ENCODE data around the gene AFF3.

AFF3 gene

DNA sequence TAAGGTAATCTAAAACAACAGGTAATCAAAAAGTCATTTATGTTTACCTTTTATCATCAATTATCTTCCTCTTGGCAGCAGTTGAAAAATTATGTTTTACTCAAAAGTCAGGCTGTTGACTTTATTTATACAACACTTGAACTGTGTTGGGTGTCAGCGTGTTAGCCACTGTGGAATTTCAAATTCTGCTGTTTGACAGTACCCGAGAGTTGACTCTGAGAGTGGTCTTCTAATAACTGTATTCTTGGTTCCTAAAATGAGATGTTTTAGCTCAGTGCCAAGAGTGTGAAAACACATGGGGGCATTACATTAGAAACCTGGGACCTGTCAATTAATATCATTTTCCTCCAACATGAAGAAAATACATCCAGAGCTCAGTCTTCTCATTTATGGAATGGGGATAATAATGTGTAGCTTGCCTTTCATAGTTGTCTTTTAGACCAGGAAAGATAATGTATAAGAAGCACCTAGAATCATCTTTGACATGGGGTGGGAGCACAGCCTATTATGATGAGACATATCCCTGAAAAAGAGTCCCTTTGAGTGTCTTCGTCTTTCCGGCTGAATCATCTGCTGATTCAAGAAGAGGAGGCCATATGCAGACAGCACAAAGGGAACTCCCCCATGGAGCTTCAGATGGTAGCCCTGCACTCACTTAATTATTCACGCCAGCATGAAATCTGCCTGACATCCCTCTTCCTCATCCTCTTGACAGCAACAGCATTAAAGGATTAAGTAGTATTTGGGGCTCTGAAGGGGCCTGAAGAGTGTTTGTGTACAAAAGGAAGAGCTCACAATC is 89.1 kb downstream of the AFF3 start:
- no peak overlapping the region for H3K27ac ChIP-seq
- TF ChIP-seq, protein P1, sequence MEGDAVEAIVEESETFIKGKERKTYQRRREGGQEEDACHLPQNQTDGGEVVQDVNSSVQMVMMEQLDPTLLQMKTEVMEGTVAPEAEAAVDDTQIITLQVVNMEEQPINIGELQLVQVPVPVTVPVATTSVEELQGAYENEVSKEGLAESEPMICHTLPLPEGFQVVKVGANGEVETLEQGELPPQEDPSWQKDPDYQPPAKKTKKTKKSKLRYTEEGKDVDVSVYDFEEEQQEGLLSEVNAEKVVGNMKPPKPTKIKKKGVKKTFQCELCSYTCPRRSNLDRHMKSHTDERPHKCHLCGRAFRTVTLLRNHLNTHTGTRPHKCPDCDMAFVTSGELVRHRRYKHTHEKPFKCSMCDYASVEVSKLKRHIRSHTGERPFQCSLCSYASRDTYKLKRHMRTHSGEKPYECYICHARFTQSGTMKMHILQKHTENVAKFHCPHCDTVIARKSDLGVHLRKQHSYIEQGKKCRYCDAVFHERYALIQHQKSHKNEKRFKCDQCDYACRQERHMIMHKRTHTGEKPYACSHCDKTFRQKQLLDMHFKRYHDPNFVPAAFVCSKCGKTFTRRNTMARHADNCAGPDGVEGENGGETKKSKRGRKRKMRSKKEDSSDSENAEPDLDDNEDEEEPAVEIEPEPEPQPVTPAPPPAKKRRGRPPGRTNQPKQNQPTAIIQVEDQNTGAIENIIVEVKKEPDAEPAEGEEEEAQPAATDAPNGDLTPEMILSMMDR (conservative IDR thresholded peaks at IDR 0.05; ENCODE audit: low read depth) = no peak
- CTCF ChIA-PET = no interaction called here
- POLR2A ChIA-PET (ENCODE audit: low non-redundant PET) = no interaction called here
- no peak for DNase-seq (ENCODE audit: low spot score)

DNA sequence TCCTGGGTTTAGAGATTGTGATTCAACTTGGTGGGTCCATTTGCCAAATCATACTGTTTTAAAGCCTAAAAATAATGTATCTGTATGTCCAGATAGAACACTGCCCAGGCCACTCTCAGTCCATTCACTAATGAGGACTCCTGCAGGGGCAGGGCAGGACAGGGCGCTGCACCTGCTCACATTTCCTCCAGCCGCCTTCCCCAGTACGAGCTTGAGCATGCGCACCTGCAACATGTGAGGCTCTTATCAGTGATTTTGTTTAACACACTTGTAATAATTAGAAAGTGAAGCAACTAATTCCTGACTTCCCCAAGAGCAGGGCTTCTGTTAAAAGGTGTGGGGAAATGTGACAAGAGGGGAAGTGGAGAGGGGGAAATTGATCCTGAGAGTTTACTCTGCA is 89.7 kb downstream of the AFF3 start:
- POLR2A ChIA-PET (ENCODE audit: low non-redundant PET) = no interaction called here
- CTCF ChIA-PET = no interaction called here
- TF ChIP-seq, protein P1 (conservative IDR thresholded peaks at IDR 0.05; ENCODE audit: low read depth) = no peak
- no peak overlapping the region for H3K27ac ChIP-seq
- no peak for DNase-seq (ENCODE audit: low spot score)

DNA sequence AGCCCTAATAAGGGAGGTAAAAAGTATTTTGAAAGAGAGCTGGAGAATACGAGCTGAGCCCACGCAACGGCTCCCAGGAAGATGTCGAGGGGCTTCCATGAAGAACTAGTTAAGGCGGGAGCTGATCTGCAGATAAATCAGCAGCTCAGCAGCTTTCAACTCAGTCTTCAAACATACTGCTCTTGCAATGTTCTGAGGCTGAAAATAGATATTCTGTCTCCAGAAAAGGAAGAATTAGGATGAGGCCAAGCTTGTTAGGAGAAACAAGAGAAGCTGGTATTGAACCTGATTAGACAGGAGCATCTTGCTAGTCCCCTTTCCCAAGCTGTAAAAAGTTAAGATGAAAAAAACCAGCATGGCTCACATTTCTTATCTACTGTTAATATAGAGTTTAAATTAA is 91.1 kb downstream of the AFF3 start:
- no peak for DNase-seq (ENCODE audit: low spot score)
- ChIA-PET CTCF (no interaction called here), POLR2A (ENCODE audit: low non-redundant PET) (no interaction called here)
- no peak overlapping the region for H3K27ac ChIP-seq
- TF ChIP-seq, protein P1 (conservative IDR thresholded peaks at IDR 0.05; ENCODE audit: low read depth) = no peak

DNA sequence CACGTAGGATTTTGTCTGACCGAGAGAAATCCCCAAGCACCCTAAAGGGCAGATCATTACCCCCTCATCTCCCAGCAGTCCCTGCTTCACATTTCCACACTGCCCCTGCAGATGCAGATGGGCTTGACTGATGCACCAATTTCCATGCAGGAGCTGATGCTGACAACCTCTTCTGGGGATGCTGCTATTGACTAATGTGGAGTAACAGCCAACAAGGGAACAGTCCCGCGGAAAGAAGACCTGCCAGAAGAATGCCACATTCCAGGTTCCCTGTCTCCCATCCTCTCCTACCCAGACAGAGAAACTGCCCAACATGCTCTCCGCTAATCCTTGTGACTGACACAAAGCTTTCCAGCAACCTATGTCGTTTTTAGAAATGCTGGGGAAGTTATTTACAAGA is 91.7 kb downstream of the AFF3 start:
- no peak overlapping the region for H3K27ac ChIP-seq
- POLR2A ChIA-PET (ENCODE audit: low non-redundant PET) = no interaction called here
- TF ChIP-seq, protein P1 (conservative IDR thresholded peaks at IDR 0.05; ENCODE audit: low read depth) = no peak
- DNase-seq (ENCODE audit: low spot score) = no peak
- CTCF ChIA-PET = no interaction called here

DNA sequence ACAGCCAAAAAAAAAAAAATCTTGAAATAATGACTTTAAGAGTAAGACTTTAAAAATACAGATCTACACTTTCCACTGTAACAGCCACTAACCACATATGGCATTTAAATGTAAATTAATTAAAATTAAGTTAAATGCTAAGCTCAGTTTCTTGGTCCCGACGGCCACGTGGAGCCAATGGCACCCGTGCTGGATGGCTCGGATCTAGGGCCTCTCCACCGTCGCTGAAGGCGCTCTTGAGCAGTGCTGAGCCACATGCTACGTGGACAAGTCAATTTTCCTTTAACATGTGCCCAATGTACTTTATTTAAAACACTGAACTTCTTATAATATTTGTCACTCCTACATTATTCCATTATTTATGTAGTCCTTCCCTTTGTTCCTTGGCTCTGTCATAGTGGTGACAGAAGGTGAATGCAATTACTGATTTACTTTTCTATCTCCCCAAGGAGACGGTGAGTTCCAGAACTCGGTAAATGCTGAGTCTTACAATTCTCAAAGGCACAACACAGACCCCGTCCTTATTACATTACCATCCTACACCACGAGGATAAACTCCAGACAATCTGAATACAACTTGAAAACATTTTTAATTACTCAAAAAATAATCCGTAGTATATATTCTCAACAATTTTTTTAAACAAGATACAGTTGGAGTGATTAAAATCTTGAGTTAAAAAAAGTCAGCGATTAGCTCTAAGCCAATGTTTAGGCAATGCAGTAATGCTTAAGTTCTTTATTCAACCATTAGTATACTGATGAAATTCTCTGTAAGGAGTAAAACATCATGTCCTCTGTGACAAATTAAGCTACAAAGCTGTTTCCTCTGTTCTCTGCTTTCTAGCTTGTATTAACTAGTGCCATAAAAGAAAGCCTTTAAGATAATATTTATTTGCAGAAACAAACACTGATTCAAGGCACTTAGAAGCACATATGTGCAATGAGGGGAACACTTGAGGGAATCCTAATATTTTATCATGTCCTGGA is 95.1 kb downstream of the AFF3 start:
- no peak overlapping the region for H3K27ac ChIP-seq
- TF ChIP-seq, protein P1 (conservative IDR thresholded peaks at IDR 0.05; ENCODE audit: low read depth) = no peak
- POLR2A ChIA-PET (ENCODE audit: low non-redundant PET) = interaction anchor here (0.6 kb wide), 1 partner anchor 8 kb away, joined by 4 read pairs; no protein-coding TSS in a partner anchor
- CTCF ChIA-PET = interaction anchor here (0.6 to 0.7 kb wide), 2 partner anchors 145 to 283 kb away, joined by 3 read pairs; no protein-coding TSS in a partner anchor
- no peak for DNase-seq (ENCODE audit: low spot score)

DNA sequence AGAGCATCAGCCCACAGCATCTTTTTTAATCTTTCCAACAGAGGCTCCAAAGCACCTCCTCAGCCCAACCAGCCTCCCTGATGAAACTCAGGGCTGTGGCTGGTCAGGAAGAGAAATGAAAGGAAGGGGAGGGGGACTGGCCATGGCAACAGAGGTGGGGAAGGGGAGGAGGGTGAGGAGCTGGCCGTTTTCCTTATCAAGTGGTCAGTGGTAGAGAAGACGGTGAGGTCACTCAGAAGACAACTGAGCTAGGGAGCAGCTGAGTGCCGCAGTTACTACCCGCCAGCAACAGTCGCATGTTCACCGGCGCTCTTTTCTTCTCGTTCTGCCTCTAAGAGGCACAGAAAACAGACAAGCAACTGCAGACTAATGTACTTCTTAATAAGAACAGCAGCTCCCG is 97.4 kb downstream of the AFF3 start:
- CTCF ChIA-PET = no interaction called here
- TF ChIP-seq, protein P1 (conservative IDR thresholded peaks at IDR 0.05; ENCODE audit: low read depth) = no peak
- DNase-seq (ENCODE audit: low spot score) = no peak
- H3K27ac ChIP-seq = no peak overlapping the region
- POLR2A ChIA-PET (ENCODE audit: low non-redundant PET) = no interaction called here
